GM18868 (cell line): ENCODE data around the gene UVSSA.

ENCODE experiments used
- ATAC-seq: cut with Tn5 transposase; IDR thresholded peaks from one replicate; pipeline ENCODE4 v1.9.1; 2021; ENCODE audit warnings: mild to moderate bottlenecking, moderate library complexity; ENCODE audit not compliant: unreplicated experiment

The UVSSA gene

DNA sequence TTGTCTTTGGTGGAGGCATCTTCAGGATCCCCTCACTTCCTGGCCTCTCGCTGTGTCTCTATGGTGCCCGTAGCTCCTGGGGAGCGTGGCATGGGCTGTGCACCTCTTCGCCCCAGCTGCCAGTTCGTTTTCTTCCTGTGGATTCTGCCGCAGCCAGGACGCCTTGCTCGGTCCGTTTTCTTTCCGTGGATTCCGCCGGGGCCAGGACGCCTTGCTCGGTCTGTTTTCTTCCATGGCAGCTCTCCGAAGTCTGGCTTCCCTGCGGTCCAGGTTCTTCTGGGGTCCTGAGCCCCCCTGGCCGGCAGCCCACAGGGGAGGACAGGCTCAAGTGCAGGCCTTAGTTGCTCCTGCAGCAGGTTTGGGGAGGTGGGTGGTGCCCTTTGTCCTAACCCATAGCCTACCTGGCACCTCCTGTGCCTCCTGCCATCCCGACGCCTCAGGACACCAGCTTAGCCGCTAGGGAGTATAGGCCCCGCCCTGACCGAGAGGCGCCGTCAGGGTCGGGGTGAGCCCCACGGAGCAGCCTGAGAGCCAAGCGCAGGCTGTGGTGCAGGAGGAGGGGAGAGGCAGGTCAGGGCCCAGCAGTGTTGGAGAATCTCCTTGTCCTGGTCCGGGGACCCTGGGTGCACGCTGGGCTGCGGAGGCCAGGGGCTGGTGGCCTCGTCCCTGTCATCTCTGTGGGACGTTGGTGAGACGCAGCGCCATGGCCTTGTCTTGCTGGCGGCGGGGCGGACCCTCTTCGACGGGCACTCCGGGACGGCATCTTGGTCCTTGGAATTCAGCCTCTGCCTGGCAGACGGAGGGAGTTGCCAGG is 27.1 kb downstream of the UVSSA start:
- no peak for ATAC-seq

DNA sequence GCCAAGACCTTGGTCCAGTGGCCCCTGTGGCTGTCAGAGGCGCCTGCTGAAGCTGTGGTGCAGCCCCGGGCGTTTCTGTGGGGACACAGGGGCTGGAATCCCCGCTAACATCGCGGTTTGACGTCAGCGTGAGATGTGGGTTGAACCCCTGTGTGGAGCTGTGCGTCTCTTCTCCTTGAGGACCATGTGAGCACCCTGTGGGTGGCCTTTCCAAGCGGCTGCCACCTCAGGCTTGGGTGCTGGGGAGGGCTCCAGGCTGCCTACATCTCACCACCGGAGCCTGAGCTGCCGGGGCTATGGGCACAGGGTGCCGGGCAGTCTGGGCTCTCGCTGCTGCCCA is 27.7 kb downstream of the UVSSA start:
- no peak for ATAC-seq

- no peak for ATAC-seq
Observed at GRCh38 chr4:1375051-1375721, 28.2 kb downstream of the UVSSA start.

GRCh38 chr4:1375761-1376322 is 28.8 kb downstream of the UVSSA start:
- ATAC-seq = no peak

- no peak for ATAC-seq
Observed at GRCh38 chr4:1376391-1376840, 29.4 kb downstream of the UVSSA start.

GRCh38 chr4:1376841-1377605 is 30.0 kb downstream of the UVSSA start:
- no peak for ATAC-seq

- ATAC-seq = no peak
Observed at GRCh38 chr4:1377606-1378261, 30.7 kb downstream of the UVSSA start.

GRCh38 chr4:1378559-1379231 is 31.7 kb downstream of the UVSSA start:
- ATAC-seq = no peak

GRCh38 chr4:1379351-1379781 is 32.4 kb downstream of the UVSSA start:
- no peak for ATAC-seq

GRCh38 chr4:1379801-1380331 is 32.9 kb downstream of the UVSSA start:
- ATAC-seq = no peak

DNA sequence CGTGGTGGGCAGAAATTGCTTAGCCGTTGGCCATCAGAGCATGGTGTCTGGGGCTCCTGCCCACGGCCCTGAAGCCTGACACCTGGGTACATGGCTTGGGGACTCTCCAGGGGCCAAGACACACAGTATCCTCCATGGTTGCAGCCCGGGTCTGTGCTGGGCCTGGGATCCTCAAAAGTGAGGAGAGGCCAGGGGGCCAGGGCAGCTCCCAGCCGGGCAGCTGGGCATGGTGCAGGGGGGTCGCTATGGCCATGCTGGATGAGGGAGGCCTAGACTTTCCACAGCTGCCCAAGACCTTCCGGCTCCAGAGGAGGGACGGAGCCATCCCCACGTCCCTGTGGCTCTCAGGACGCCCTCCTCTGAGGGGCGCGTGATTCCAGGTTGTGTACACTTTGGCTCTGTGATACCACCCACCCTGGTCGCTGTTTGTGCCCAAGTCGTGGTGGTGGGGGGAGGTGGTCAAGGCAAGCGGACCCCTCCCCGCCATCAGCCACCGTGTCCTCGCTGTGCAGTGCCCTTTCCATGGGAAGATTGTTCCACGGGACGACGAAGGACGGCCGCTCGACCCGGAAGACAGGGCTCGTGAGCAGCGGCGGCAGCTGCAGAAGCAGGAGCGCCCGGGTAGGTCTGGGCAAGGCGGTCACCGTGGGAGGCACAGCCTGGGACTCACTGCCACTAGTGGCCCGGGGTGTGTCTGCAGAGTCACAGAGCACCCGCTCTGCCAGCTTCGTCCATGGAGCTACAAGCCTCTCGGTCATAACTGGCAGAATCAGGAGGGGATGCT is 33.6 kb downstream of the UVSSA start:
- ATAC-seq = no peak

GRCh38 chr4:1381181-1381621 is 34.2 kb downstream of the UVSSA start:
- ATAC-seq = no peak

- ATAC-seq = no peak
Observed at GRCh38 chr4:1381944-1382541, 35.0 kb downstream of the UVSSA start.

DNA sequence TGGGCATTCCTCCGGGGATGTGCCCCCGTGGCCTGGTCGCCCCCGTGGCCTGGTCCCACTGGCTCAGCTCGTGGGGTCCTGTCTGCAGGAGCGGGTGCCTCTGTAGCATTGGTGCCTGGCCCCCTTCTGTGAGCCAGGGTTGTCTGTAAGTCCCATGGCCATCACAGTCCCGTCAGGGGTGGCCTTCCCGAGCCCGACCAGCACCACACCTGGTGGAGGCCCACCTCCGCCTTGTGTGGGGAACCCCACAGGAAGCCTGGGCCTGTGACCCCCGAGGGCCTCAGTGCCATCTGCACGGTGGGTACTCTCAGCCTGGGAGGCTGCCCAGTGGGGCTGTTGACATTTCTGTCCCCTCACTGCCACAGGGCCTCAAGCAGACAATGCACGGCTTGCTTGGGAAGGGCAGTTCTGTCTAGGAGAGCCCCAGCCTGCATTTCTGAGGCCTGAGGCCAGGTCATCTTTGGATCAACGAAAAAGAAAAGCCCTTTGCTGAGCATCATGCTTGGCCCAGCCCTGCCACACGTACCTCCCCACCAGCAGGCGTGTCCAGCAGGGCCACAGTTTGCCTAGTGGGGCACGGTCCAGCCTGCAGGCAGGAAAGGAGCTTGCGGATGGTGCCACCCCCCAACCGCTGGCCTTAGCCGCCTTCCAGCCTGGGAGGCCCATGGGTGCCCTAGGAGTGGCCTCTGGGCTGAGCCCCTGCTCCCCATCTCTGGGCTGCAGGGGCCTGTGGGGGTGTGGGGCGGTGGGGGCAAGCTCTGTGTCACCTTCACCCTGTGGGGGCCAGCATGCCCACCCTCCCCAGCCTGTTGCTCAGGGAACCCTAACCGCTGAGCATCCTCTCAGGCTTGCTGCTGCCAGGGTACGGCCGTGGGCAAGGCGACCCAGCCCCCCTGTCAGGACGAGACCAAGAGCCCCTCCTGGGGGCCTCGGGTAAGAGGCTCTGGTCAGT is 36.0 kb downstream of the UVSSA start:
- no peak for ATAC-seq

DNA sequence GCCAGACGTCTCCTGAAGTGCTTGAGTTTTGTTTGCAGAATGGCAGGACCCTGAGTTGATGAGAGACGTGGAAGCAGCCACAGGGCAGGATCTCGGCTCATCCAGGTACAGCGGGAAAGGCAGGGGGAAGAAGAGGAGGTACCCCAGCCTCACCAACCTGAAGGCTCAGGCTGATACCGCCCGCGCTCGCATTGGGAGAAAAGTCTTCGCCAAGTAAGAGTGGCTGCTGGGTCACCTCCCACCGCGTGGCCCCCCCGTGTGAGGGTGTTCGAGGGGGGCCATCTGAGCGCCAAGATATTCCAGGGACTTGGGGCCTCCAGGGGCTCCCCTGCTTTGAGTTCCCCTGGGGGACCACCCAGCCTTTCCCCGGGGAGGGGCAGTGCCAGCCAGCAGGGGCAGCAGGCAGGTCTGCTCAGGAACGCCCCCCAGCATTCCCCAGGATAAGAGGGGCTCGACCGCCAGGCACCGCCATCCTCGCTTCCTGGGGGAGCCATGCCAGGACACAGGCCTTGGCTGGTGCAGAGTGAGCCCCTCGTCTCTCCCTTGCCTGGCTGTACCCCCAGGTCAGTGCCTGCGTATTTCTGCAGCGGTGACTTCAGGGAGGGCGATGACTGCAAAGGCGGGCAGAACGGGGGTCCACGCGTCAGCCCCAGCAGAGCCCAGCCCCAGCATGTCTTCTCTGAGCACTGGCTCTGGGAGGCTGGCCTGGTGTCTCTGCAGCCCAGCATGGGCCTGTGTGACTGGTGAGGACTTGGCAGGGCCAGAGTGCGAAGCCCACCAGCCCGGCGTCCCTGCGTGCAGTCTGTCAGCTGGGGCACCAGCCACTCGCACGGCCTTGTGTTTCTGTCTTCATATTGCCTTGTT is 37.0 kb downstream of the UVSSA start:
- ATAC-seq = no peak

GRCh38 chr4:1384675-1385372 is 37.8 kb downstream of the UVSSA start:
- no peak for ATAC-seq
